Transverse colon (tissue), 4 donors: ENCODE measurements around the gene HNMT. TPM values are rescaled to one million over a fixed set of nuclear protein-coding genes. Genes with fewer than 3 reads are reported as not detected.
"Not testable (repeated sequence)": the region's sequence is repeated elsewhere in the genome, so short reads cannot be mapped to it uniquely, and the experiment has no call there.

Source experiments
- DNase-seq: peaks from one replicate; pipeline ENCODE4 v3.0.0-alpha.2; 2019
- H3K27ac ChIP-seq, 4 donors: fragments of 200-600 bp; sonication (generic); 2 replicates each; pipeline ENCODE4 v1.5.1; 2016 to 2018; ENCODE audit warnings: inconsistent platforms in 4 of 4
- H3K27me3 ChIP-seq: fragments of 200-600 bp; sonication (generic); 2 replicates; pipeline ENCODE4 v1.5.1; 2017; ENCODE audit warnings: inconsistent platforms
- H3K36me3 ChIP-seq, 4 donors: fragments of 200-600 bp; sonication (generic); 2 replicates each; pipeline ENCODE4 v1.5.1; 2017 to 2019; ENCODE audit warnings: inconsistent platforms in 4 of 4
- H3K4me1 ChIP-seq, 4 donors: fragments of 200-600 bp; sonication (generic); 2 replicates each; pipeline ENCODE4 v1.5.1; 2017 to 2020; ENCODE audit warnings: inconsistent platforms in 4 of 4
- H3K4me3 ChIP-seq, 4 donors: fragments of 200-600 bp; sonication (generic); 1 replicate in 1 of 4; 2 replicates in 3 of 4; pipeline versions ENCODE4 v1.5.1 to v1.6.1; 2017 to 2019; ENCODE audit warnings: inconsistent platforms in 4 of 4
- H3K9me3 ChIP-seq, 2 donors: fragments of 200-600 bp; sonication (generic); 2 replicates each; pipeline ENCODE4 v1.5.1; 2017 to 2019; ENCODE audit warnings: inconsistent platforms in 2 of 2
- CTCF ChIP-seq, 5 experiments: fragments of 200-600 bp in 3 of 5; fragments of 450-650 bp in 2 of 5; sonication (generic) in 3 of 5; IDR thresholded peaks; 1 replicate in 2 of 5; 2 replicates in 3 of 5; pipeline ENCODE4 v1.5.1; 2016 to 2017; ENCODE audit warnings: antibody characterized with exemption in 5 of 5, inconsistent platforms in 3 of 5, mild to moderate bottlenecking in 2 of 5, moderate library complexity in 1 of 5
- EP300 ChIP-seq: sonication (generic); formaldehyde crosslinking; IDR thresholded peaks from one replicate; pipeline ENCODE4 v1.6.1; 2017; ENCODE audit warnings: antibody characterized with exemption, low read depth
- POLR2A ChIP-seq: fragments of 450-650 bp; IDR thresholded peaks from one replicate; pipeline ENCODE4 v1.6.1; 2016; ENCODE audit warnings: antibody characterized with exemption, mild to moderate bottlenecking, moderate library complexity
- POLR2AphosphoS5 ChIP-seq, 3 donors: sonication (generic); formaldehyde crosslinking; IDR thresholded peaks; one replicate each; pipeline ENCODE4 v1.6.1; 2016; ENCODE audit warnings: antibody characterized with exemption in 3 of 3
- WGBS, 2 donors: methylation state at CpG; one replicate each; pipeline ENCODE4 v1.1.5; 2018; ENCODE audit warnings: low coverage in 1 of 2; 5-methylcytosine and 5-hydroxymethylcytosine counted together
- in situ Hi-C, 4 donors: fragments of 200-750 bp; cut with MboI; loops; one replicate each; pipeline versions ENCODE4 v1.15.0 to v1.15.1; 2017; ENCODE audit warnings: low sequenced_read_pairs in 3 of 4, low pct_ligation_motif_present in 1 of 4, low pct_unique_long_range_greater_than_20kb in 1 of 4
- intact Hi-C: fragments of 100-400 bp; cut with DNase I; formaldehyde crosslinking; loops from one replicate; pipeline ENCODE4 v1.15.1; 2023; ENCODE audit warnings: low total_unique reads
- total RNA-seq, 4 donors: library from RNA; depleted of rRNA; stranded (reverse); fragments of >200 nt; gene quantifications; one replicate each; pipeline ENCODE4 v1.1.0, GENCODE V29; 2016

The HNMT gene
- 10 to 100 TPM; 36.3 to 64.9 (median 48.4) TPM for total RNA-seq

- Histone ChIP-seq H3K4me3 (peak within 1 kb of the TSS; percentile 16 to 65 (median 44)), H3K4me1 (peaks cover 5 to 56% (median 24%) of the 10 kb centered on the region in 4 donors), H3K36me3 (no peaks in the 10 kb centered on the region), H3K9me3 (no peaks in the 10 kb centered on the region), H3K27ac (peak within 1 kb of the TSS; percentile 89 to 91 (median 90)), H3K27me3 (no peaks in the 10 kb centered on the region)
- intact Hi-C loops (loop anchor here (10.0 kb wide), 1 partner anchor 1691 kb away; no protein-coding TSS in a partner anchor), in situ Hi-C loops (no loop called here)
- TF ChIP-seq EP300 = no peak
- no peak for TF ChIP-seq CTCF (IDR thresholded peaks at IDR 0.05)
- peak; percentile 46 for TF ChIP-seq POLR2A
- peak; percentile 35 to 75 (median 64) for TF ChIP-seq POLR2AphosphoS5 (IDR thresholded peaks at IDR 0.05)
- DNase-seq = peak; percentile 64
- 8 to 10% methylated on average over 10 to 15 of the region's 15 CpGs for WGBS, 2 donors
Measured at GRCh38 chr2:137964066-137964858, at the start of gene HNMT. TSS of gene HNMT (plus strand) at chr2:137964473. CDS start at chr2:137964492, 19 bp downstream.

DNA sequence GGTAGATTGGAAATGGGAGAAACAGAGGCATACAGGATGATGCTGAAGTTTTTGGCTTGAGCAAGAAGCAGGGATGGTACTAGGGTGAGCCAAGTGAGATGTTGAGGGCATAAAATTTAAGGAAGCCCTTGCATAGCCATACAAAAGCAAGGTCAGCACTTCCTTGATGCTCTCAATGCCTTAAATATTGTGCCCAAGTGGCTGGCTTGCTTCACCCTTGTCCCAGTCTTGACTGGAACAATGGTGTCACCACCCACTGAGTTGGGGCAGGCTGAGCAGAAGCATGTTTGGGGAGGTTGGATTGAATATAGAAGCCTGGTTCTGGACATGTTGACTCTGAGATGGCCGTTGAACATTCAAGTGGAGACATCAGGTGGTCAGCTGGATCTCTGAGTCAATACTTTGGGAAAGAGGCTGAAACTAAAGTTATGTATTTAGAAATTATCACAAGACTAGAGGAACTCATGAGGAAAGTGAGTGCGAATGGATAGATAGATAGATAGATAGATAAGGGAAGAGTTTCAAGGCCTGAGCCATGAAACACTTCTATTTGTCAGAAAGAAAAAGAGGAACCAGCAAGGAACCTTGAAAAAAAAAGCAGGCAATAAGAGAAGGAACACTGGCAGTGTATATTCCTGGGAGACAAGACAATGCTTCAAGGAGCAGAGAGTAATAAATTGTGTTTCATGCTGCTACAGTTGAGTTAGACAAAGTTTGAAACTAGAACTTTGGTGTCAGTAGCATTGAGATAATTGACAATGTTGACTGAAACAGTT, 43.0 kb upstream of the HNMT start:
- no peaks in the 10 kb centered on the region for H3K9me3 ChIP-seq
- no peaks in the 10 kb centered on the region for H3K4me1 ChIP-seq
- no peak overlapping the region for H3K27ac ChIP-seq
- DNase-seq = no peak
- H3K4me3 ChIP-seq = no peak overlapping the region
- WGBS, 2 donors = 80 to 86% methylated on average over 1 to 2 of the region's 2 CpGs
- no peaks in the 10 kb centered on the region for H3K36me3 ChIP-seq
- H3K27me3 ChIP-seq = no peaks in the 10 kb centered on the region
- no peak for TF ChIP-seq POLR2A
- TF ChIP-seq EP300 = no peak
- TF ChIP-seq POLR2AphosphoS5 (IDR thresholded peaks at IDR 0.05) = no peak
- no peak for TF ChIP-seq CTCF (IDR thresholded peaks at IDR 0.05)
- in situ Hi-C loops = loop anchor here (25.0 kb wide), 4 partner anchors 166 to 916 kb away; partner anchors contain the start of gene NXPH2 (in 2 of the 4)
- intact Hi-C loops = no loop called here

DNA sequence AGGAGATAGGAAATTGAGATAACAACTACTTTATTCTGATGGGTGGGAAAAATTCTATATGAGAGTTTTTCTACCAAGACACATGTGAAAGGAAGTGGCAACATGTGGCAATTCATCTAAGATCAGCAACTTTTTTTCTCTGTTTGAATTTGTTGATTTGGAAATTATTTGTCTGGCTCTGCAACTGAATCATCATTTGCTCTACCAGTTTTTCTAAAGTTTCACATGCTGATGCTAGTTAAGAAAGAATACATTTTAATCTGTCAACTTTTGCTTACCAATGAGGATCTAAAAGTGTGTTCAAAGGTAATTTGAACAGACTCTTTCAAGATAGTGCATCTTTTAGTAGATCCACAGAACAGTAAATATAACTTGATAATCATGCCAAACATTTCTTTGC, 42.1 kb upstream of the HNMT start:
- H3K4me1 ChIP-seq, H3K9me3 ChIP-seq, H3K4me3 ChIP-seq, H3K27me3 ChIP-seq, DNase-seq, intact Hi-C loops, H3K27ac ChIP-seq, H3K36me3 ChIP-seq: not testable (repeated sequence)
- in situ Hi-C loops = loop anchor here (25.0 kb wide), 4 partner anchors 165 to 915 kb away; partner anchors contain the start of gene NXPH2 (in 2 of the 4)

GRCh38 chr2:137924019-137924418, 40.3 kb upstream of the HNMT start:
- no peaks in the 10 kb centered on the region for H3K36me3 ChIP-seq
- intact Hi-C loops = no loop called here
- no peak overlapping the region for H3K27ac ChIP-seq
- WGBS, 2 donors = 63 to 67% methylated on average over 1 of the region's 1 CpG
- no peaks in the 10 kb centered on the region for H3K4me1 ChIP-seq
- no peak for DNase-seq
- no peaks in the 10 kb centered on the region for H3K27me3 ChIP-seq
- in situ Hi-C loops = loop anchor here (25.0 kb wide), 4 partner anchors 163 to 913 kb away; partner anchors contain the start of gene NXPH2 (in 2 of the 4)
- no peak overlapping the region for H3K4me3 ChIP-seq
- TF ChIP-seq EP300 (no peak), CTCF (IDR thresholded peaks at IDR 0.05) (no peak), POLR2AphosphoS5 (IDR thresholded peaks at IDR 0.05) (no peak), POLR2A (no peak)
- H3K9me3 ChIP-seq = no peaks in the 10 kb centered on the region
